SK-N-SH (cell line): Measurements from ENCODE around the gene GLS2. TPM values are rescaled to one million over a fixed set of nuclear protein-coding genes. Genes with fewer than 3 reads are reported as not detected.

ENCODE experiments used
- CTCF ChIA-PET: fragments of 300-600, 350-600 bp; formaldehyde crosslinking; extraction: SDS; loops from one replicate; lab custom pipeline; 2021; lab: Yijun Ruan, JAX
- POLR2A ChIA-PET: fragments of 350-600 bp; sonication (Branson Sonifier 250); formaldehyde crosslinking; extraction: SDS; loops from one replicate; lab custom pipeline; 2020; ENCODE audit warnings: antibody characterized with exemption, inconsistent platforms; lab: Yijun Ruan, JAX
- DNase-seq: peaks from one replicate; pipeline ENCODE4 v3.0.0; 2012
- H2AFZ ChIP-seq: fragments of 200-600 bp; sonication (generic); 2 replicates; pipeline ENCODE4 v1.8.1; 2016; ENCODE audit warnings: antibody characterized with exemption, mild to moderate bottlenecking, low read depth
- H3F3A ChIP-seq: fragments of 200-600 bp; sonication (generic); replicated peaks from 2 replicates; pipeline ENCODE3; 2016; ENCODE audit warnings: antibody characterized with exemption, mild to moderate bottlenecking; ENCODE audit not compliant: insufficient read depth
- H3K27ac ChIP-seq, 2 experiments: fragments of 200-500 bp in 1 of 2; fragments of 200-600 bp in 1 of 2; sonication (Bioruptor generic) in 1 of 2; sonication (generic), shearing (Covaris generic) in 1 of 2; 2 replicates each; pipeline versions ENCODE4 v1.5.1 to v1.6.1; 2014 to 2016; ENCODE audit warnings: low read depth in 2 of 2, inconsistent platforms in 1 of 2, low read length in 1 of 2, mild to moderate bottlenecking in 1 of 2, mixed read lengths in 1 of 2
- H3K27me3 ChIP-seq: fragments of 200-600 bp; sonication (generic), shearing (Covaris generic); 2 replicates; pipeline ENCODE4 v1.6.1; 2016; ENCODE audit warnings: mixed run types; ENCODE audit not compliant: insufficient read depth
- H3K36me3 ChIP-seq, 2 experiments: fragments of 200-500 bp in 1 of 2; fragments of 200-600 bp in 1 of 2; sonication (Bioruptor generic) in 1 of 2; sonication (generic) in 1 of 2; replicated peaks in 1 of 2; 2 replicates each; pipeline versions ENCODE3 to v1.5.1; 2014 to 2016; ENCODE audit warnings: low read length in 1 of 2, mild to moderate bottlenecking in 1 of 2; ENCODE audit not compliant: insufficient read depth in 2 of 2, control insufficient read depth in 1 of 2
- H3K4me1 ChIP-seq, 2 experiments: fragments of 200-500 bp in 1 of 2; fragments of 200-600 bp in 1 of 2; sonication (Bioruptor generic) in 1 of 2; sonication (generic), shearing (Covaris generic) in 1 of 2; 2 replicates each; pipeline versions ENCODE4 v1.5.1 to v1.6.1; 2014 to 2016; ENCODE audit warnings: low read depth in 1 of 2, low read length in 1 of 2, mixed run types in 1 of 2; ENCODE audit not compliant: insufficient read depth in 2 of 2, control insufficient read depth in 1 of 2
- H3K4me2 ChIP-seq: fragments of 200-600 bp; sonication (generic), shearing (Covaris generic); 2 replicates; pipeline ENCODE4 v1.6.1; 2017; ENCODE audit warnings: mixed run types
- H3K4me3 ChIP-seq, 2 experiments: fragments of 200-500 bp in 1 of 2; fragments of 200-600 bp in 1 of 2; sonication (Bioruptor generic) in 1 of 2; sonication (generic), shearing (Covaris generic) in 1 of 2; 2 replicates each; pipeline versions ENCODE4 v1.5.1 to v1.8.1; 2014 to 2016; ENCODE audit warnings: low read depth in 2 of 2, inconsistent platforms in 1 of 2, low read length in 1 of 2, mild to moderate bottlenecking in 1 of 2, mixed read lengths in 1 of 2, moderate library complexity in 1 of 2
- H3K79me2 ChIP-seq: fragments of 200-600 bp; sonication (generic); 2 replicates; pipeline ENCODE4 v1.8.1; 2017; ENCODE audit warnings: mild to moderate bottlenecking; ENCODE audit not compliant: insufficient read depth
- H3K9ac ChIP-seq: fragments of 200-600 bp; sonication (generic); 2 replicates; pipeline ENCODE4 v1.6.1; 2017; ENCODE audit warnings: mixed run types
- H3K9me2 ChIP-seq: fragments of 200-600 bp; sonication (generic); 2 replicates; pipeline ENCODE4 v1.6.1; 2017; ENCODE audit warnings: mixed run types
- H3K9me3 ChIP-seq: fragments of 200-600 bp; sonication (generic); 2 replicates; pipeline ENCODE4 v1.6.1; 2017; ENCODE audit warnings: mixed run types, mild to moderate bottlenecking, moderate library complexity
- H4K20me1 ChIP-seq: fragments of 200-600 bp; sonication (generic); 2 replicates; pipeline ENCODE4 v1.6.1; 2017; ENCODE audit warnings: mild to moderate bottlenecking, mixed run types; ENCODE audit not compliant: insufficient read depth
- CHD2 ChIP-seq: fragments of 150-350 bp; IDR thresholded peaks from 2 replicates; pipeline ENCODE4 v1.6.1; 2018; ENCODE audit warnings: low read length; ENCODE audit not compliant: partially characterized antibody
- ELF1 ChIP-seq: IDR thresholded peaks from 2 replicates; pipeline ENCODE4 v1.4.0; 2012
- EP300 ChIP-seq, 2 experiments: IDR thresholded peaks; 2 replicates each; pipeline versions ENCODE4 v1.4.0 to v1.6.1; 2012; ENCODE audit warnings: borderline replicate concordance in 1 of 2, low read depth in 1 of 2, low read length in 1 of 2
- FOSL2 ChIP-seq: IDR thresholded peaks from 2 replicates; pipeline ENCODE4 v1.4.0; 2012; ENCODE audit warnings: low read depth, mild to moderate bottlenecking, moderate library complexity, borderline replicate concordance
- FOXJ3 ChIP-seq: sonication (generic); formaldehyde crosslinking; IDR thresholded peaks from 2 replicates; pipeline ENCODE4 v1.5.1; 2020; ENCODE audit warnings: mild to moderate bottlenecking, missing genetic modification reagents
- GATA2 ChIP-seq: sonication (generic); formaldehyde crosslinking; IDR thresholded peaks from 2 replicates; pipeline ENCODE4 v1.5.0; 2020; ENCODE audit warnings: mild to moderate bottlenecking, missing genetic modification reagents
- JUND ChIP-seq: IDR thresholded peaks from 2 replicates; pipeline ENCODE4 v1.4.0; 2012
- MAX ChIP-seq: IDR thresholded peaks from 2 replicates; pipeline ENCODE4 v1.4.0; 2012; ENCODE audit warnings: low read depth
- MXI1 ChIP-seq: IDR thresholded peaks from 2 replicates; pipeline ENCODE4 v1.6.1; 2012; ENCODE audit warnings: mild to moderate bottlenecking, low read depth, low read length, improper control_type of control experiment
- NFIC ChIP-seq: IDR thresholded peaks from 2 replicates; pipeline ENCODE4 v1.4.0; 2012; ENCODE audit warnings: borderline replicate concordance
- NRF1 ChIP-seq: IDR thresholded peaks from 2 replicates; pipeline ENCODE4 v1.6.1; 2012; ENCODE audit warnings: low read depth, mild to moderate bottlenecking, low read length
- PBX3 ChIP-seq: IDR thresholded peaks from 2 replicates; pipeline ENCODE4; 2012
- RCOR1 ChIP-seq: fragments of 150-350 bp; IDR thresholded peaks from 2 replicates; pipeline ENCODE4 v1.6.1; 2017; ENCODE audit warnings: antibody characterized with exemption, low read length
- RFX5 ChIP-seq: IDR thresholded peaks from 2 replicates; pipeline ENCODE4 v1.6.1; 2012; ENCODE audit warnings: mild to moderate bottlenecking, improper control_type of control experiment, low read length
- RXRA ChIP-seq: IDR thresholded peaks from 2 replicates; pipeline ENCODE4 v1.4.0; 2012; ENCODE audit warnings: low read depth, mild to moderate bottlenecking, borderline replicate concordance
- SMC3 ChIP-seq: IDR thresholded peaks from 2 replicates; pipeline ENCODE4 v1.6.1; 2012; ENCODE audit warnings: low read depth, low read length, improper control_type of control experiment
- YY1 ChIP-seq: IDR thresholded peaks from 2 replicates; pipeline ENCODE4 v1.4.0; 2012; ENCODE audit warnings: low read depth, mild to moderate bottlenecking
- WGBS: methylation state at CpG from one replicate; pipeline ENCODE4 v1.1.6; 2017; ENCODE audit warnings: low lambda C conversion rate; 5-methylcytosine and 5-hydroxymethylcytosine counted together
- polyA plus RNA-seq, 3 experiments: library from polyadenylated mRNA; depleted of rRNA; stranded (reverse); fragments of >200 nt; gene quantifications; 2 replicates each; pipeline ENCODE4 v1.2.3, GENCODE V29; 2012
- TF ChIP-seq, protein P1 (sequence below): fragments of 150-350 bp; IDR thresholded peaks from 2 replicates; pipeline ENCODE4 v1.6.1; 2016; ENCODE audit warnings: mild to moderate bottlenecking, low read depth, low read length

Gene GLS2
- polyA plus RNA-seq (2012; rRNA removed) = 1.2 and 2.1 TPM in 2 replicates
- polyA plus RNA-seq (2012; cell fraction: cytosol; rRNA removed) = 0.72 and 0.90 TPM in 2 replicates
- 3.1 and 3.4 TPM in 2 replicates for polyA plus RNA-seq (2012; cell fraction: nucleus; rRNA removed)

GRCh38 chr12:56488041-56488955, at the start of gene GLS2:
Gene GLS2, minus strand, starts transcription at chr12:56488161. Its CDS starts 43 bp downstream, at chr12:56488118.
- H3F3A ChIP-seq = peaks cover 7% of the 10 kb centered on the region
- TF ChIP-seq FOSL2 (no peak), ELF1 (peak; percentile 53), YY1 (no peak), NFIC (no peak), MXI1 (peak; percentile 34; the same call in 1 of the 2 replicates), PBX3 (peak; percentile 92), FOXJ3 (CRISPR knock-in tag) (peak; percentile 28; the same call in 1 of the 2 replicates), MAX (peak; percentile 99), SMC3 (no peak), CHD2 (peak; percentile 58), RXRA (no peak), NRF1 (peak; percentile 39; the same call in 1 of the 2 replicates), RCOR1 (no peak), RFX5 (no peak), GATA2 (CRISPR knock-in tag) (no peak), JUND (no peak), EP300 (IDR thresholded peaks at IDR 0.05; ENCODE audit: borderline replicate concordance in 1 of 2, low read depth in 1 of 2, low read length in 1 of 2) (no peak)
- TF ChIP-seq, protein P1, sequence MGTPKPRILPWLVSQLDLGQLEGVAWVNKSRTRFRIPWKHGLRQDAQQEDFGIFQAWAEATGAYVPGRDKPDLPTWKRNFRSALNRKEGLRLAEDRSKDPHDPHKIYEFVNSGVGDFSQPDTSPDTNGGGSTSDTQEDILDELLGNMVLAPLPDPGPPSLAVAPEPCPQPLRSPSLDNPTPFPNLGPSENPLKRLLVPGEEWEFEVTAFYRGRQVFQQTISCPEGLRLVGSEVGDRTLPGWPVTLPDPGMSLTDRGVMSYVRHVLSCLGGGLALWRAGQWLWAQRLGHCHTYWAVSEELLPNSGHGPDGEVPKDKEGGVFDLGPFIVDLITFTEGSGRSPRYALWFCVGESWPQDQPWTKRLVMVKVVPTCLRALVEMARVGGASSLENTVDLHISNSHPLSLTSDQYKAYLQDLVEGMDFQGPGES = no peak
- TF ChIP-seq, all 33 proteins: peak for 7
- peaks cover 0 to 10% of the 10 kb centered on the region in 2 experiments; a peak in 1 of 4 replicates for H3K4me1 ChIP-seq
- no peaks in the 10 kb centered on the region for H4K20me1 ChIP-seq
- no peaks in the 10 kb centered on the region for H3K9me3 ChIP-seq
- CTCF ChIA-PET = interaction anchor here (0.7 to 1.0 kb wide), 4 partner anchors 10 to 172 kb away, joined by 3 to 4 read pairs (median 3); no protein-coding TSS in a partner anchor
- H3K4me2 ChIP-seq = peak within 1 kb of the TSS; percentile 92
- no peak within 1 kb of the TSS for H3K9ac ChIP-seq
- 31% methylated on average over 50 of the region's 59 CpGs for WGBS
- peak; percentile 95 for DNase-seq
- H3K4me3 ChIP-seq = peak within 1 kb of the TSS; percentile 52 to 64
- POLR2A ChIA-PET = interaction anchor here (0.5 to 0.8 kb wide), 2 partner anchors 39 to 156 kb away, joined by 3 to 5 read pairs; partner anchors contain the start of gene TIMELESS
- peaks cover 16% of the 10 kb centered on the region; the same call in 1 of the 2 replicates for H3K27me3 ChIP-seq
- H3K27ac ChIP-seq = no peak within 1 kb of the TSS; a peak in 1 of 4 replicates
- no peaks in the 10 kb centered on the region for H3K79me2 ChIP-seq
- H3K9me2 ChIP-seq = no peaks in the 10 kb centered on the region
- peak within 1 kb of the TSS; percentile 88 for H2AFZ ChIP-seq
- no peaks in the 10 kb centered on the region for H3K36me3 ChIP-seq
